Inflammatory macrophage (primary cell): ENCODE data around the gene PSD4.

Experiments
- DNase-seq, 2 donors: peaks; one replicate each; pipeline ENCODE4 v3.0.0-alpha.2; 2020 to 2022

The PSD4 gene

DNA sequence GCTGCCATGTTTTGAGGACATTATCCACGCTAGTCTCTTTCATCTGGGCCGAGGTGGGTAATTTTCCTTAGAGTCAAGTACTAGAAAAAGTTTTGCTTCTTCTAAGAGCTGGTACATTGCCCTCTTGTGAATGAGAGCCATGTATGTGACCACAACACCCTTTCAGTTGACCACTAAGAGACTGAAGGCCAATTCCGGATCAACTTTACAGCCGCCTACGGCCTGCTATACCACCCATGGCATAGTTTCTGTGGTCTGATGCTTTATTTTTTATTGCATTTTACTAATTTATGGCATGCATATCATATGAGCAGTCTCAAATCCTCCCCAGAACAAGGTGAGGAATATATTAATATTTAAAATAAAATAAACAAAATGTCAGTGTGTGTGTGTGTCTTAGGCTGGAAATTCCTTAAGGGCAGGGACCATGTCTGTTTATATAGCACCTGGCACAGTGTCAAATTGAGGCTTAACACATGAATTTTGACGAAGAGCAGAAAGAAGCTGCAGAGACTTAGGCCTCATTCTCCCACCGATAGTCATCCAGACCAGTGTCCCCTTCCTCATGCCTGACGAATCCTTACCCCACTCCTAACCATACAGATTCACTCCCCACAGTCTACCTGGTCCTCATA is 35.4 kb downstream of the PSD4 start:
- DNase-seq = no peak

DNA sequence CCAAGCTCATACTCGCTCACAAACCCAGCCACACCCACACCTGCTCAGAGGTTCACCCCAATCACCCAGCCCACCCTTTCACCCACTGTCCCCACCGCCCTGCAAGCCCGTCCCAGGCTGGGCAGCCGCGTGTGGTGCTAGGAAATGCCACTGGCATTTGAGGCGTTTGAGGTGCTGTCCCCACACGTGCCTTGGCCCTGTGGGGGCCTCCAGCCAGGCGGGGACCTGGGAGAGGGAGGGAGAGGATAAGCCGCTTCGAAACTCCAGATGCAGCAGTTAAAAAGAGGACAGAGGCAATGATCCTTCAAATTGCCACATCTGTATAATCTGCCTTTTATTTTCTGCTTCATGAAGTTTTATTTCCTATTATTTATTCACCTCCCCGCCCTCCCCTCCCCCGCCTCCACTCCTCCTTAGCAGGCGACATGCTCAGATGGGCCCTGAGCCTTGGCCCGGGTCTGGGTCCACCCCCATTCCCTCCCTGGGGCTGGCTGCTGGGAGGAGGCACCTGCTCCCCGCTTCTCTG is 35.9 kb downstream of the PSD4 start:
- DNase-seq = no peak

DNA sequence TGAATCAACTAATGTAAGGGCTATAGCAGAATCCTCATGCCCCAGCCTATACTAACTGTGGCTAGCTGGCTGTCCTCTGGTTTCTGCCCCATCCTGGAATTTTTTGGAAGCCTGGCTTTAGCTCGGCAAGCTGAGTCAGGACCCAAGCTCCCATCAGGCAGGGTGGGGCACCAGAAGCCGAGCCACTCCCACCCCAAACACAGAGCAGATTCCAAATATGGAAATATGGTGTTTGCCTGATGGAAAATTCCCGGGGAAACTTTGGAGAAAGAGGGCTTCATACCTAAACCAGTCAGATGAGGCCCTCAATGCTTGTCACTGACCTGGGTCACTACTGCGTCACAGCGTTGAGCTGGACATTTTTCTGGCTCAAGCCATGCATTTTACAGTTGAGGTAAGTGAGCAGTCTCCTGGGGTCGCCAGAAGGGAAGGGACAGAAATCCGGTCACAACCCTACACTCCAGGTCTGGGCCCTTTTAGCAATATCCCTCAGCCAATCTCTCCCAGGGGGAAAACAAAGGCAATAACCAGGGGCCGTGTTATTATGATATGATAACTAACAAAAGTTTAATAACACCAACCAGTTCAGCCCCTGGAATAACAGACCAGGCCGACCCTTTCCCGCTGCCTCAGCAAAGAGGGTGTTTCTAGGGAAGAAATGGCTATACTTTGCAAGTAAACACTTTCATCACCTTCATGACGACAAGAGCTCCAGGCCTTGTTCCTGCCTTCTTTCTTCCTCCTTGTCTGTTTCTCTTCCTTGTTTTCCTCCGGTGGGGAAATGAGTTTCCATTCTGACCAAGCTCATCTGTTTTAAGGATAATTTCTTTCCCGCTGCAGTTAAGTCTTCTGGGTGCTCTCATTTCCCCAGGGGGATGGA is 37.7 kb downstream of the PSD4 start:
- peak; percentile 65 to 67 for DNase-seq

DNA sequence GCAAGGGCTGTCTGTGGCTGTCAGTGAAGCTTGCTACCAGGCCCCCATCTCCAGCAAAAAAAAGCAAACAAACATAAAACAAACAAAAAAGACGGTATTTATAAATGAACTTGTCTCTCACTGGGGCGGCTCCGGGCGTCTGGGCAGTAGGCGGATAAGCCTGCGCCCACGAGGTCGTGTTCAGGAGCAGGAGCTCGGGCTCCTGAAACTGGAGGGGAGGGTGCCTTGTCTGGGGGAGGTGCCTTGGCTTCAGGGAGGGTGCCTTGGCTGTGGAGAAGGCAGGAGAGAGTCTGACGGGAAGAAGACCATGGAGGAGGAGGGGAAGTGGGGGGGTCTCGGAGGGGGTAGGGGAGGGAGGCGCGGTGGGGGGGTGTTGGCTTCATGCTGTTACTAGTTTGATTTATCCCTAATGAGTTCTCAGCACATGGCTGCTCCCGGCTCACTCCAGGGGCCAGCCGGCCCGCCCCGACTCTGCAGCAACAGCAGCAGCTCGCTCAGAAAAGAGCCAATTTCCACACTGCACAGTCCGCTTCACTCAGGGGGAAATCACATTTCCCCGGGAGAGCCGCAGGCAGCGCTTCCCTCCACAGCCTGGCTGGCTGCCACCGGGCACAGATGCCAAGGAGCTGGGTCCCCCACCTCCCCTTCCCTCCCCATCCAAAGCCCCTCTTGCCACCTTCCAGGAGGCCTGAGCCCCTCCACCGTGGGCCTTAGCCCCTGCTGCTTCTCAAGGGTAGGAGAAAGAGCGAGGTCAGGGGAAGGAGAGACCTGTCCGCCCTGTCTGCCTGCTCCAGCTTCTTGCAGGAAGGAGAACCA is 38.7 kb downstream of the PSD4 start:
- peak in 1 of 2 donors; percentile 45 for DNase-seq

DNA sequence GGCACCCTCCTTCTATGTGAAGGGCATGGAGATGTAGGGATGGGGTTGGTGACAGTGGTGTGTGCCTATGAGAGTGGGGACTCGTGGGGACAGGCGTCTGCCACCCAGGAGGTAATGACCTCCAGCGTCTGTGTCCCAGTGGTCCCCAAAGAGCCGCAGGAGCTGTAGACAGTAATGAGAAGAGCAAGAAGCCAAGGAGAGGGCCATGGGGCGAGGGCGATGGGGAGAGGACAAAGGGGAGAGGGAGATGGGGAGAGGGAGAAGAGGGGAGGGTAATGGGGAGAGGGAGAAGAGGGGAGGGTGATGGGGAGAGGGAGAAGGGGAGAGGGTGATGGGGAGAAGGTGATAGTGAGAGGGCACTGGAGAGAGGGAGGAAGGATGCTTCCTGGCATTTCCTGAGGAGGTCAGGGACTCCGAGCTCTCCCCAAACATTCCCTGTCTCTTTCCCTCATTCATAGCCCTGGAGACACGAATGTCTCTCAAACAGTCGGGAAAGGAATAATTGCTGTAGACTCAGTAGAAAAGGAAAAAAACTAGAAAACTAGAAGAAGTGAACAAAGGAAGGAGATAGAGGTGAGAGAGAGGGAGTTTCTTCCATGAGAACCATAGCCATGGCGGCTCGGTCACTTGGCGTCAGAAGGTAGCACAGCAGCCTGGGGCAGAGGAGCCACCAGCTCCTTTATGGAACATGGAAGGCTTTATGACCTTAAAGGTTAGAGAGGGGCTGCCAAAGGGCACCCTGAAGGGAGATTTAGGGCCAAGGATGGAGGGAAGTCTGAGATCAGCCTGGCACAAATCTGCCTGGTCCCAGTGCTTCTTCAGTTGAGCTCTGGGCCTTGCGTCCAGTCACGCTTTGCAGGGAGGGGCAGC is 39.5 kb downstream of the PSD4 start:
- no peak for DNase-seq

DNA sequence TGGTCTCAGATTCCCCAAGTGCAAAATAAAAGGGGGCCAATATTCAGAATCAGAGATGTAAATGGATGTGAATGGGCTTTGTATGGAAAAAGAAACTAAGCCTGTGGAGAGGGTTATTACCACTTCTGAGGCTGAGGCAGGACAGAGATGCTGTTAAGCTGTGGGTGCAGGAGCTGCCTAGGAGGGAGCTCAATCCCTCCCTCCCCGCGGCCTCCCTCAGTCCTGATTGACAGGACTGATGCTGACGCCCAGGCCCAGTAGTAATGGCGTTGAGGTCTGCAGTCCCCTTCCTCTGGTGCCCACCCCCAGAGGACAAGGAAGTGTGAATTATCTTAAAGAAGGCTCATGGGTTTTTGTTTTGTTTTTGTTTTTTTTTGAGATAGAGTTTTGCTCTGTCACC is 40.4 kb downstream of the PSD4 start:
- DNase-seq = no peak

DNA sequence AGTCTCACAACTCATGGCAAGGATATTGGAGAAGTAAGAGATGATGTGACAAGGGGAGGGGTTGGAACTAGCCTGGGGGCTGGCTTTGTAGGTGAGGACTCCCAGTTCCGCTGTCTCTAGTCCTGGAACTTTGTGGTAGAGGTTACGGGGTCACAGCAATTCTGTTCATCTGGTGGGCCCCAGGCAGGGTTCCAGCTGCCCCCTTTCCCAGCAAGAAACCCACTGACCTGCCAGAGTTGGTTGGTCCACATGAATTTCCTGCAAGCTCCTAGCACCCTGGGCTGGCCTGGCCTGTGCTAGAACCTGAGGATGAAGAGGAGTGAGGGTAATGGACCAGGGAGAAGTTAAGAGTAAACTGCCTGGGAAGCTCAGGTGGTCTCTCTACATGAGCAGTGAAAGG is 41.3 kb downstream of the PSD4 start:
- DNase-seq = no peak

DNA sequence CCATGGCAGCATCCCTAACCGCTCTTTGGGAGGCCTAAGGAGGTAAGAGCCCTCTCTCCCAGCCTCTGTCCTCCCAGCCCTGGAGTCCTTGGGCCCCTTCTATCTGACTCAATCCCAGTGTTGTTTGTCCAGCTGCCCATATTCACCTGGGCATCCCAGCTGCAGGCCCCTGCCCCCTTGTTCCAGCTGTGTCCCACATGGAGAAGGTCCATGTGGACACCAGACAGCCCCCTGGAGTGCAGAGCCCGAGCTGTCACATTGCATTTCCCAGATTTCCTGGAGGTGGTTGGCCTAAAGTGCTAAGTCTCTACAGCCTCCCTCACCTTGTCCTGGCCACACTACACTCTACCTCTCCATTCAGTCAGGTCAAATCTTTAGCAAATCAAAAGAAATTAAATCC is 42.5 kb downstream of the PSD4 start:
- no peak for DNase-seq

DNA sequence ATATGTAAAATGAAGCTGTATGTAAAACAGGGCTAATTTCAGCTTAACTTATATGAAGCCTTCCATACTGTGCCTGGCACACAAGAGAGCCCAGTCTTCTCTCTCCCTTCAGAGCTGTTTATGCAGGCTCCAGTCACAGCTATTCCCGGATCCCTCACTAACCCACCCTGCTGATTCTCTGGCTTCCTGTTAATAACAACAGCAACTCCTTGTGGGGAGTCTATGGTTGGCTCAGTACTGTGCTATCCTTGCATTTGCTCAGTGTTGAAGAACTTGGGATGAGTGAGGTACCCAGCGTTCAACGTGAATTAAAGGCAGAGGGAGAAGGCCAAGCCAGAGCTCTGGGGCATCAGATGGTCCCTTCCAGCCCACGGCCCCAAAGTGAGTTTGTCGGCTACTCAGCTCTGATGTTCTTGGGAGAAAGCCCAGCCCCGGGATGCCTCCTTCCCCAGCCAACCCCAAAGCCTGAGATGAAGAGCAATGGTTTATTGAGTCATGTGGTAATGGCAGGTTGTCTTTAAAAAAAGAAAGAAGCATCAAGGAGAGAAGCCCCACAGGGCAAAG is 43.2 kb downstream of the PSD4 start:
- no peak for DNase-seq

DNA sequence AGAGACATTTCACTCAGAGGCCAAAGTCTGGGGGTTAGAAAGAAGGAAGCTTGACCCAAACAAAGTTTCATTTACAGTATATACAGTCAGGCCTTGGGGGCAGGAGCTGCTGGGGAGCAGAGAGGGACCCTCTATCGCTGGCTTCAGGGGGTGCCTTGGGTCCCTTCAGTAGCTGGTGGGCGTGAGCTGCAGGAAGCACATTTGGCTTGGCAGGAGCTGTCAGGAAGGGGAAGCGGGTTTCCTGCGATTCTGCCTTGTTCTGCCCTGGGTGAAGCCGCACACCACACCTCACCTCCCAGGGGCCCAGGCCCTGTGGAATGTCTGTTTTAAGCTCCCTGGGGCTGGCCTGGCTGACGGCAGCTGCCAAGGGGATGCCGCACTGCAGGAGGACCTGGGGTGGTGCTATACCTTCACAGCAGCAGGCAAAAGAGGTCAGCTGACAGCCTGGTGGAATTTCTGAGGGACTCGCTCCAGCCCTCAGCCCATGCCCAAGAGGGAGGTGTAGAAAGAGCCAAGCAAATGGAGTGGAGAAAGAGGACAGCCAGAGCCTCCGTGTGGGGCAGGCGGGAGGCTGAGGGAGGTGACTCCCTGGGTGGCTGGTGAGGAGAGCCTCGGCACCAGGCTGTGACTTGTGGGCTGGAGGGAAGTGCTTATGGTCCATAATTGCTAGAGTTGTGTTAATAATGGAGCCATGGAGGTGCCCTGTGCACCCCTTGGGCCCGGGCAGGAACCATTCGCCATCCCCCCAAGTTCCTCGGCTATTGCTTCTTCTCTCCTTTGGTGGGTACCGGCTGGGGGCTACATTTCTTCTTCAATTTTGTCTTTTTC is 43.9 kb downstream of the PSD4 start:
- DNase-seq = peak in 1 of 2 donors; percentile 45

DNA sequence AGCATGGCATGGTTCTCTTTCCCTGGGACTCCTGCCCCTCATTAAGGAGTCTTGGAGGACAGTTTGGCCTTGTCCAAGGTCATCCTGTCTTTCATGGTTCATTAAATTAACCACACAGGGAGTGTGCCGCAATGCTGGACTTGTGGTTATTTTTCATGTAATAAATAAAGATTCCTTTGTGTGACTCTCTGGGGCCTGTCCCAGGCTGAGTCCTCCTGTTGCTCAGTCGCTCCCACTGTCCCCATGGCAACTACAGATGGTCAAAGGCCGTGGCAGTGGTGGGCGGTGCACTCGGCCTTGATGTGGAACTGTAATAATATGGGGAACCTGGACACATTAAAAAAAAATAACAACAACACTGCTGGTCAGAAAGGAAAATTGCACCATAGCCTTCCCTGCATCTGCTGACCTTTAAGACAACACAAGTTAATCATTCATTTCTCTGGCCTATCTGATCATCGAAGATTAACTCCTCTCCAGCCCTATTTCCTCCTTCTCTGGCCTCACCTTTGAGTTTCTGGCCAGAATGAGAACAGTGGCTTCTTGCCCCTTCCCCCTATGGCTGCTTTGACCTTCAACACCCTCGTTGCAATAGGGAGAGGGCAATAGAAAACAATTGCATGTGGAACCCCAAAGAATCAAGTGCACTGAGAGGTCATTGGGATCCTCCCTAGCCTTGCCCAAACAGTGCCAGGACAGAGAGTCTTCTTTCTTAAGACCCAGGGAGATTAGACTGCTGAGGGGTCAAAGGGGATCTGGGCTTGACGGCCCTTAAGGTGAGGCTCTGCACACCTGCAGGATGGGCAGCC is 44.7 kb downstream of the PSD4 start:
- DNase-seq = peak; percentile 96 to 97

DNA sequence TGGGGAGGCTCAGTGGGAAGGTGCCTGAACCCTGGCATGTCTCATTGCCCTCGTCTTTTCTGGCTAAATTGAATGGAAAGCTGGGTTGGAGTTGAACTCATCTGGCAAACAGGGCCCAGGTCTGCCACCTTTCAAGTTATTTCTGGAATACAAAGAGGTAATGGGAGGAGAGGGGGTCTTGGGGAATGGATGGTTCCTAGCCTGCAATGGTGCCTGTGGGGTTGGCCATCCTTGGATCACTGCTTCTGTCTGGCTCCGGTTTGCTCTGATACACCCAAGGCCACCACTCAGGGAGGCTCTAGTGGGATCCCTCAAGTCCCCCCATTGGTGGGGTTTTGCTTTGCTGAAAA is 45.3 kb downstream of the PSD4 start:
- DNase-seq = no peak

DNA sequence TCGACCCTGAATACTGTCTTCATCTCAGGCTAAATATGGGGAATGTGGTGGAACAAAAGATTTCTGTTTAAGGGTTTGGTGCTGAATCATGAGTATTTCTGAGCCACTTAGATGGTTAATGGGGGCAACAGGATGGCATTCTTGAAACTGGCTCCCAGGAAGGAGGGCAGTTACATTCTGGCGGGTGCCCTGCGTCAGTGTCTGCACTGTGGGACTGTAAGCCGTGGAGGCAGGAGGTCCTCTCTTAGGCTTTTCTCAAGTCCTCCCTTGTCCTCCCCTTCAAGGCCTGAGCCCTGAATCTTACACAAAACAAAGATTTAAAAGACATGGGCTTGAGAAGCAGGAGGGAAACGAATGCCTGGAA is 45.7 kb downstream of the PSD4 start:
- DNase-seq = no peak

DNA sequence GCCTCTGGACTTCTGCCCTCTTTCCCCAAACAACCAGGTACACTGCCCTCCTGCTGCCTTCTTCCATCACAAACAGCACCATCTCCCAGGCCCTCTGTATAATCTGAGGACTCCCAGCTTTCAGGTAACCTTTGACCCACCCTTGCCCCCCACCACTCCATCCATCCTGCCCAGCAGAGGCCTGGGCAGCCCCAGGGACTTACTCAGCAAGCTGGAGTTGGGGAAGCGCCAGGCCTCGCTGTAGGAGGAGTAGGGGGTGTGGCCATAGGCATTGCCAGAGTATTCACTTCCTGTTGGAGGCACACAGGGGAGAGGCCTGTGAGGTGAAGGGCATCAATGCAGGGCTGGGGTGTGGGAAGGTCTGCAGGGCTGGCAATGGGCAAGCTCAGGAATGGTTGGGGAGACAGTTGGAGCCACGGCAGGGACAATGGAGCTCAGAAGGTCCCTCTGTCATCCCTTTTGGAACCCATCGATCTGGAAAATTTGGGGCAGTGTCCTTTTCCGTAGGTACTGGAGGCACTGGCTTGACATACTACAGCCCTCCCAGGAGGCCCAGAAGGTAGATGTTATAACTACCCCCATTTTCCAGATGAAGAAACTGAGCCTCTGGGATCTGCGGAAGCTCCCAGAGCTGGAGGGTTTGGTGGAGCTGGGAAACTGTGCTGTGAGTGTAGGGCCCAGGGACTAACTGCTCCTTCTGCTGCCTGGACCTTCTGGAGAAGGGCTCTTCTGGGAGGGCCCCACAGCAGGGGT is 46.3 kb downstream of the PSD4 start:
- DNase-seq = peak; percentile 79 to 85

DNA sequence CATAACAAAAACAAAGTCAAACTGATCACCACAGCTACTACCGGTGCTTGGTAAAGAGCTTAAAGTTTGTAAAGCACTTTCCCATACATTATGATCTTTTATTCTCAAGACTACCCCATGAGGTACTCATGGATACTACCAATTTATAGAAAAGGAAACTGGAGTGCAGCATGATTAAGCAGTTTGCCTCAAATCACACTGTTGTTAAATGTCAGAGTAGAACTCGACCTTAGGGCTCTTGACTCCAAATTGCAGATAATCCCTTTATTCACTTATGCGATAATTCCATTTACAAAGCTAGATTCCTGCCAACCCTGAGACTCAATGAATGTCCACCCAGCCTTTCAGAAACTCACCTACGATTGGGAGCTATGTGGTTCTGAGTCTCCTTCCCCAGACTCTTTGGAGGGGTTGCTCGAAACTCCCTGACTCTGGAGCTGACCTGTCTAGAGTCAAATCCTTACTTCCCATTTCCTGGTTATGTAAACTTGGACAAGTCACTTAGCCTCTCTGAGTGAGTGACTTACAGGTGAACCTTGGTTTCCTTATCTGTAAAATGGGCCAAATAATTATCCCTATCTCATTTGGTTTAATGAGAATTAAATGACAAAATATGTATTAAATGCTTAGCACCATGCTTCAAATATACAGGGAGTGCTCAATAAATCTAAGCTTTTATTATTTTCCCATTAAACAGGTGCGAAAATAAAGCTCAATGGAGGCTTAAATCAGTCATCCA is 47.4 kb downstream of the PSD4 start:
- DNase-seq = no peak

DNA sequence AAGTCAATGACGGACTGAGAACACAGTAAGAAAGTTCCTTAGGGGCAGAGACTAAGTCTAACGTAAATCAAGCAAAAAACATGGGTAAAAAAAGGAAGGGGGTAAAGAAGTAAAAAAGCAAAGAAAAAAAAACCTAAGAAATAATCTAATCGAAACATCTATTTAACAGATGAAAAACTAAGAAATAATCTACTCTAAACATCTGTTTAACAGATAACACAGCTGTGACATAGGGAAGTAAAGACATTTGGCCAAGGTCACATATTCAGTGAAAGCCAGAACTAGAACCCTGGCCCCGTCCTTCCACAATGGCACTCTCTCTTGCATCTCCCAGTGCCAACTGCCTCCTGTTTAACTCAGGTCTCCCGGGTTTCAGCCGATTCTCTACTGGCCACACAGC is 48.1 kb downstream of the PSD4 start:
- DNase-seq = no peak

DNA sequence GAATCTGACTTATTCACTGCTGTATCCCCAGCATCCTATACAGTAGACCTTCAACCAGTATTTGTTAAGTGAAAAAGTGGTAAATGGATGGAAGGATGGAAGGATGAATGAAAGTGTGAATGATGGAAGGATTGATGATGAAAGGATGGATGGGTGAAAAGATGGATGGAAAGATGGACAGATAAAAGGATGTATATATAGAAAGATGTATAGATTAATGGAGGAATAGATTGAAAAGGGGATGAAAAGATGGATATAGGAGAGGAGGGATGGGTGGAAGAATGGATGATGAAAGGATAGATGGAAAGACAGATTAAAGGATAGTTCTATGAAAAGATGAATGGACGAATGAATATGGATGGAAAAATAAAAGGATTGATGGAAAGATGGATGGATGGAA is 50.0 kb downstream of the PSD4 start:
- DNase-seq = no peak

DNA sequence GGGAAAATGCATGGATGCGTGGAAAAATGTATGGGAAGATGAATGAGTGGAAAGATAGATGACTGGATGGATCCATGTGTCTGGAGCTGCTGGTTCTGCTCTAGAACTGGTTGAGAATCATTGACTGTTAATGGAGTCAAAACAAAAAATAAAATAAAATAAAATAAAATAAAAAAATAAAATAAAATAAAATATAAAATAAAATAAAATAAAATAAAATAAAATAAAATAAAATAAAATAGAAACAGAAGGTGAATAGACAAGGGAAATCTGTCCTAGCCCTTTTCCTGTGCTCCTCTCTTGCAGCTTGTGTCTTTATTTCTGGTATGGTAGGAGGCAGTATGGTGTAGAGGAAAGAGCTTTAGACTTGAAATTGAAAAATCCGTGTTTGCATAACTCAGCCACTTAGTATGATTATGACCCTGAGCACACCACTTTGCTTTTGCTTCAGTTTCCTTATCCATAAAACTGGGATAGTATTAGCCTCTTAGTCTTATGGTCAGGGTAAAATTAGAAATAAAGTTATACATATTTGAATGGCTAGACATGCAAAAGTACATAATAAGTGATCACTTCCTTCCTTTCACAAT is 51.0 kb downstream of the PSD4 start:
- DNase-seq = no peak
